Neuron (in vitro differentiated cells): ENCODE data around the gene SMARCC2.

Source experiments
- H2AFZ ChIP-seq: one replicate; pipeline ENCODE4 v1.6.1; 2013; ENCODE audit warnings: low read depth, mild to moderate bottlenecking, inconsistent platforms, low read length, moderate library complexity
- H3K27me3 ChIP-seq: one replicate; pipeline ENCODE4 v1.6.1; 2013; ENCODE audit warnings: low read length; ENCODE audit not compliant: insufficient read depth
- H3K36me3 ChIP-seq: one replicate; pipeline ENCODE4 v1.6.1; 2013; ENCODE audit warnings: low read length; ENCODE audit not compliant: insufficient read depth
- H3K4me1 ChIP-seq: one replicate; pipeline ENCODE4 v1.6.1; 2013; ENCODE audit warnings: low read length; ENCODE audit not compliant: insufficient read depth
- H3K4me3 ChIP-seq: 2 replicates; pipeline ENCODE4 v1.5.1; 2013; ENCODE audit warnings: mild to moderate bottlenecking, low read length, moderate library complexity
- H3K9me3 ChIP-seq: one replicate; pipeline ENCODE4 v1.6.1; 2013; ENCODE audit warnings: low read length

Gene SMARCC2

GRCh38 chr12:56189099-56189917 lies at the start of gene SMARCC2:
Gene SMARCC2 (minus strand): TSS chr12:56189483. CDS start chr12:56189461, 22 bp downstream.
- H2AFZ ChIP-seq: peak within 1 kb of the TSS; percentile 100
- H3K36me3 ChIP-seq: peaks cover 22% of the 10 kb centered on the region
- no peaks in the 10 kb centered on the region for H3K27me3 ChIP-seq
- peaks cover 17% of the 10 kb centered on the region for H3K4me1 ChIP-seq
- no peaks in the 10 kb centered on the region for H3K9me3 ChIP-seq
- H3K4me3 ChIP-seq: peak within 1 kb of the TSS; percentile 91

- no peak overlapping the region for H2AFZ ChIP-seq
These were observed 48.3 kb upstream of the SMARCC2 start for GRCh38 chr12:56237552-56237951.

GRCh38 chr12:56236985-56237384 lies 47.7 kb upstream of the SMARCC2 start:
- Histone ChIP-seq H3K9me3 (no peaks in the 10 kb centered on the region), H3K27me3 (no peaks in the 10 kb centered on the region), H2AFZ (no peak overlapping the region), H3K36me3 (peaks cover 34% of the 10 kb centered on the region), H3K4me3 (no peak overlapping the region), H3K4me1 (no peaks in the 10 kb centered on the region)

More at GRCh38 chr12:56237552-56237951, 48.3 kb upstream of the SMARCC2 start:
- H3K27me3 ChIP-seq: no peaks in the 10 kb centered on the region
- H3K4me1 ChIP-seq: no peaks in the 10 kb centered on the region
- no peaks in the 10 kb centered on the region for H3K9me3 ChIP-seq
- H3K36me3 ChIP-seq: peaks cover 39% of the 10 kb centered on the region
- no peak overlapping the region for H3K4me3 ChIP-seq

GRCh38 chr12:56236091-56236490 lies 46.8 kb upstream of the SMARCC2 start:
- no peak overlapping the region for H3K4me3 ChIP-seq
- H3K36me3 ChIP-seq: peaks cover 25% of the 10 kb centered on the region
- H2AFZ ChIP-seq: no peak overlapping the region
- no peaks in the 10 kb centered on the region for H3K9me3 ChIP-seq
- no peaks in the 10 kb centered on the region for H3K4me1 ChIP-seq
- no peaks in the 10 kb centered on the region for H3K27me3 ChIP-seq

GRCh38 chr12:56234746-56235436 lies 45.6 kb upstream of the SMARCC2 start:
- Histone ChIP-seq H3K9me3 (no peaks in the 10 kb centered on the region), H3K27me3 (no peaks in the 10 kb centered on the region), H3K4me3 (no peak overlapping the region), H2AFZ (no peak overlapping the region), H3K4me1 (no peaks in the 10 kb centered on the region), H3K36me3 (peaks cover 15% of the 10 kb centered on the region)

- Histone ChIP-seq H3K4me1 (no peaks in the 10 kb centered on the region), H3K4me3 (no peak overlapping the region), H3K36me3 (peaks cover 9% of the 10 kb centered on the region), H2AFZ (no peak overlapping the region), H3K27me3 (no peaks in the 10 kb centered on the region), H3K9me3 (no peaks in the 10 kb centered on the region)
These were observed 41.9 kb upstream of the SMARCC2 start for GRCh38 chr12:56231184-56231582.

- peaks cover 11% of the 10 kb centered on the region for H3K36me3 ChIP-seq
- no peaks in the 10 kb centered on the region for H3K4me1 ChIP-seq
- no peaks in the 10 kb centered on the region for H3K27me3 ChIP-seq
- no peak overlapping the region for H2AFZ ChIP-seq
- H3K4me3 ChIP-seq: no peak overlapping the region
- no peaks in the 10 kb centered on the region for H3K9me3 ChIP-seq
These were observed 41.3 kb upstream of the SMARCC2 start for GRCh38 chr12:56230432-56231183.

- H3K27me3 ChIP-seq: no peaks in the 10 kb centered on the region
- H3K4me3 ChIP-seq: no peak within 1 kb of the TSS
- H3K4me1 ChIP-seq: peaks cover 4% of the 10 kb centered on the region
- no peak within 1 kb of the TSS for H2AFZ ChIP-seq
- H3K36me3 ChIP-seq: peaks cover 11% of the 10 kb centered on the region
- H3K9me3 ChIP-seq: no peaks in the 10 kb centered on the region
These were observed 40.7 kb upstream of the SMARCC2 start, which contains the start of gene SLC39A5 for GRCh38 chr12:56229916-56230431. Gene SLC39A5 (plus strand): TSS chr12:56230051. CDS start chr12:56231275, 1,224 bp downstream.

- H3K27me3 ChIP-seq: no peaks in the 10 kb centered on the region
- H3K4me3 ChIP-seq: no peak overlapping the region
- peaks cover 11% of the 10 kb centered on the region for H3K36me3 ChIP-seq
- no peak overlapping the region for H2AFZ ChIP-seq
- H3K9me3 ChIP-seq: no peaks in the 10 kb centered on the region
- H3K4me1 ChIP-seq: peaks cover 9% of the 10 kb centered on the region
These were observed 39.8 kb upstream of the SMARCC2 start for GRCh38 chr12:56229082-56229481.

GRCh38 chr12:56224954-56225353 lies 35.7 kb upstream of the SMARCC2 start:
- peaks cover 26% of the 10 kb centered on the region for H3K4me1 ChIP-seq
- H3K4me3 ChIP-seq: peak overlapping the region; percentile 88
- H3K36me3 ChIP-seq: peaks cover 11% of the 10 kb centered on the region
- H3K9me3 ChIP-seq: no peaks in the 10 kb centered on the region
- peak overlapping the region; percentile 20 for H2AFZ ChIP-seq
- no peaks in the 10 kb centered on the region for H3K27me3 ChIP-seq

- no peaks in the 10 kb centered on the region for H3K9me3 ChIP-seq
- H3K36me3 ChIP-seq: peaks cover 11% of the 10 kb centered on the region
- H3K27me3 ChIP-seq: no peaks in the 10 kb centered on the region
- H3K4me1 ChIP-seq: peaks cover 26% of the 10 kb centered on the region
- peak within 1 kb of the TSS; percentile 88 for H3K4me3 ChIP-seq
- peak within 1 kb of the TSS; percentile 20 for H2AFZ ChIP-seq
These were observed 34.9 kb upstream of the SMARCC2 start, which contains the start of gene NABP2 for GRCh38 chr12:56224102-56224701. Gene NABP2 (plus strand): TSS chr12:56224342. CDS start chr12:56224857, 515 bp downstream.

- Histone ChIP-seq H3K4me1 (peaks cover 26% of the 10 kb centered on the region), H3K36me3 (peaks cover 10% of the 10 kb centered on the region), H3K4me3 (peak overlapping the region; percentile 37), H3K9me3 (no peaks in the 10 kb centered on the region), H2AFZ (no peak overlapping the region), H3K27me3 (no peaks in the 10 kb centered on the region)
These were observed 34.4 kb upstream of the SMARCC2 start for GRCh38 chr12:56223571-56224101.
